HG03575 (cell line): ENCODE measurements around the gene LRP1B.
"Not testable (repeated sequence)": the region's sequence is repeated elsewhere in the genome, so short reads cannot be mapped to it uniquely, and the experiment has no call there.

Experiments used
- ATAC-seq: cut with Tn5 transposase; IDR thresholded peaks from one replicate; pipeline ENCODE4 v1.9.1; 2021; ENCODE audit not compliant: unreplicated experiment, insufficient number of reproducible peaks, low FRiP score; ENCODE audit errors: extremely low read depth

Gene LRP1B

GRCh38 chr2:140998017-140998416 is 1132.8 kb downstream of the LRP1B start:
- ATAC-seq: no peak

GRCh38 chr2:140994856-140995255 is 1136.0 kb downstream of the LRP1B start:
- no peak for ATAC-seq

GRCh38 chr2:140990416-140990815 is 1140.4 kb downstream of the LRP1B start:
- ATAC-seq: no peak

- no peak for ATAC-seq
Observed at GRCh38 chr2:140988597-140988996, 1142.2 kb downstream of the LRP1B start.

- ATAC-seq: no peak
Observed at GRCh38 chr2:140986456-140986855, 1144.4 kb downstream of the LRP1B start.

GRCh38 chr2:140975237-140975636 is 1155.6 kb downstream of the LRP1B start:
- no peak for ATAC-seq

- ATAC-seq: no peak
Observed at GRCh38 chr2:140972724-140973123, 1158.1 kb downstream of the LRP1B start.

GRCh38 chr2:140964324-140964723 is 1166.5 kb downstream of the LRP1B start:
- not testable (repeated sequence) for ATAC-seq

- no peak for ATAC-seq
Observed at GRCh38 chr2:140949932-140950331, 1180.9 kb downstream of the LRP1B start.

- no peak for ATAC-seq
Observed at GRCh38 chr2:140947236-140947635, 1183.6 kb downstream of the LRP1B start.

GRCh38 chr2:140943867-140944266 is 1186.9 kb downstream of the LRP1B start:
- no peak for ATAC-seq

GRCh38 chr2:140942284-140942683 is 1188.5 kb downstream of the LRP1B start:
- ATAC-seq: no peak

- ATAC-seq: no peak
Observed at GRCh38 chr2:140929849-140930248, 1201.0 kb downstream of the LRP1B start.

GRCh38 chr2:140918426-140918825 is 1212.4 kb downstream of the LRP1B start:
- ATAC-seq: no peak

- ATAC-seq: no peak
Observed at GRCh38 chr2:140916410-140916809, 1214.4 kb downstream of the LRP1B start.

- no peak for ATAC-seq
Observed at GRCh38 chr2:140910683-140911082, 1220.1 kb downstream of the LRP1B start.

GRCh38 chr2:140905083-140905781 is 1225.6 kb downstream of the LRP1B start:
- no peak for ATAC-seq

GRCh38 chr2:140895378-140895777 is 1235.4 kb downstream of the LRP1B start:
- ATAC-seq: no peak

GRCh38 chr2:140893685-140894084 is 1237.1 kb downstream of the LRP1B start:
- no peak for ATAC-seq

GRCh38 chr2:140892911-140893637 is 1237.7 kb downstream of the LRP1B start:
- no peak for ATAC-seq
